ENCODE results near the gene ADAMTS12.

GRCh38 chr5:33857037-33857436 lies 34.8 kb downstream of the ADAMTS12 start:
- TF ChIP-seq CTCF (conservative IDR thresholded peaks at IDR 0.05; ENCODE audit: low read depth in 2 of 2) (no peak), JUNB (IDR thresholded peaks at IDR 0.05; ENCODE audit: unreplicated experiment) (no peak)

All from GM23338 (cell line).